SU-DHL-6 (cell line): ENCODE results near the gene FBRSL1.

Experiments
- EZH2phosphoT487 ChIP-seq: fragments of 200-600 bp; sonication (generic), shearing (Covaris generic); conservative IDR thresholded peaks from 2 replicates; pipeline ENCODE4 v1.6.1; 2018; ENCODE audit warnings: mild to moderate bottlenecking, antibody characterized with exemption, low read length, moderate library complexity, mixed read lengths
- TF ChIP-seq, protein P1 (sequence below): fragments of 200-600 bp; sonication (generic); IDR thresholded peaks from one replicate; pipeline ENCODE4 v1.5.1; 2017; ENCODE audit warnings: antibody characterized with exemption, mild to moderate bottlenecking, low read length, moderate library complexity; ENCODE audit not compliant: insufficient read depth, poor library complexity, severe bottlenecking

GRCh38 chr12:132537836-132538662 is 48.1 kb downstream of the FBRSL1 start:
- TF ChIP-seq, protein P1, sequence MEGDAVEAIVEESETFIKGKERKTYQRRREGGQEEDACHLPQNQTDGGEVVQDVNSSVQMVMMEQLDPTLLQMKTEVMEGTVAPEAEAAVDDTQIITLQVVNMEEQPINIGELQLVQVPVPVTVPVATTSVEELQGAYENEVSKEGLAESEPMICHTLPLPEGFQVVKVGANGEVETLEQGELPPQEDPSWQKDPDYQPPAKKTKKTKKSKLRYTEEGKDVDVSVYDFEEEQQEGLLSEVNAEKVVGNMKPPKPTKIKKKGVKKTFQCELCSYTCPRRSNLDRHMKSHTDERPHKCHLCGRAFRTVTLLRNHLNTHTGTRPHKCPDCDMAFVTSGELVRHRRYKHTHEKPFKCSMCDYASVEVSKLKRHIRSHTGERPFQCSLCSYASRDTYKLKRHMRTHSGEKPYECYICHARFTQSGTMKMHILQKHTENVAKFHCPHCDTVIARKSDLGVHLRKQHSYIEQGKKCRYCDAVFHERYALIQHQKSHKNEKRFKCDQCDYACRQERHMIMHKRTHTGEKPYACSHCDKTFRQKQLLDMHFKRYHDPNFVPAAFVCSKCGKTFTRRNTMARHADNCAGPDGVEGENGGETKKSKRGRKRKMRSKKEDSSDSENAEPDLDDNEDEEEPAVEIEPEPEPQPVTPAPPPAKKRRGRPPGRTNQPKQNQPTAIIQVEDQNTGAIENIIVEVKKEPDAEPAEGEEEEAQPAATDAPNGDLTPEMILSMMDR, result no peak
- no peak for TF ChIP-seq EZH2phosphoT487
